ENCODE measurements around the gene KRTAP10-6. TPM values are rescaled to one million over a fixed set of nuclear protein-coding genes. Genes with fewer than 3 reads are reported as not detected.
"Not testable (repeated sequence)": the region's sequence is repeated elsewhere in the genome, so short reads cannot be mapped to it uniquely, and the experiment has no call there.

Gene KRTAP10-6, protein sequence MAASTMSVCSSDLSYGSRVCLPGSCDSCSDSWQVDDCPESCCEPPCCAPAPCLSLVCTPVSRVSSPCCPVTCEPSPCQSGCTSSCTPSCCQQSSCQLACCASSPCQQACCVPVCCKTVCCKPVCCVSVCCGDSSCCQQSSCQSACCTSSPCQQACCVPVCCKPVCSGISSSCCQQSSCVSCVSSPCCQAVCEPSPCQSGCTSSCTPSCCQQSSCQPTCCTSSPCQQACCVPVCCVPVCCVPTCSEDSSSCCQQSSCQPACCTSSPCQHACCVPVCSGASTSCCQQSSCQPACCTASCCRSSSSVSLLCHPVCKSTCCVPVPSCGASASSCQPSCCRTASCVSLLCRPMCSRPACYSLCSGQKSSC
- not detected for total RNA-seq (2021; fragmentation: NEBNext Ultra II Directional; extraction: Animal tissue kit (Norgen Biotek cat#: 25700))
- long read RNA-seq: 0 reads

DNA sequence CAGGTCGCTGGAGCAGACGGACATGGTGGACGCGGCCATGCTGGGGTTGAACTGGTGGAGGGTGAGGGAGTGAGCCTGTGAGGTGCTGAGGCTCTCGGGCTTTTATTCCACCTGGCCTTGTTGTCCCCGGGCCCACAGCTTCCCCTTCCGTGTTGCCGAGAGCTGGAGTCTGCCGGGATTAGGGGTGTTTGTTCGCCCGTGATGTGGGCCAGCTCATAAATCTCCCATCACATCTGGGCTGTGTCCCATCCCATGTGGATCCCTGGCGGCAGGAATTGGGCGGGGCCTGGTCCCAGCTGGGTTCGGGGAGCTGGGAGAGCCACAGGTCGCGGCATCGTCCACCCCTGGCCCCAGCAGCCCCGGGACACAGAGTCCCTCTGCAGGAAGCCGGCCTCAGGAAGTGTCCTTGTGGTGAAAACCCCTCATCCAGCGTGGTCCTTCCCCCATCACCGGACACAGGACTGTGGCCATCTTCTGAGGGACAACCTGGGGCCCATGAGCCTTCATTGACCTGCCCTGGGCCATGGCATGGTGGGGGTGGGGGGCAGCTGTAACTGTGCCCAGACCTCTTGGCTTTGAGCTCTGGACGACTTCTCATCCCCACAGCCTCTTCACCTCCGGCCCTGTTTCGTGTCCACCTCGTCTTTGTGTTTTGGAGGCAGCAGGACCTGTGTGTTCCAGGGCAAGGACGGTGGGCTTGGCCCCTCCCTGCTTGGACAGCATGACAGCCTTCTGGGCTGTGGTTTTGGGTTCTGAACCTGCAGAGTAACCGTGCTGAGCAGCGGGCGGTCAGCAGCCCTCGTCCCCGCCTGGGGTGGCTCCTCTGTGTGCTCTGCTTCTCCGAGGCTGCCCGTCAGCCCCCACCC lies at the start of gene KRTAP10-6:
Gene KRTAP10-6, minus strand, starts transcription at position 60 of the 866 bp plus-strand sequence. Its CDS starts 21 bp downstream, at position 39.
- H3K27ac Mint-ChIP-seq: no peak within 1 kb of the TSS
- no peak for DNase-seq
- TF ChIP-seq, protein P1, sequence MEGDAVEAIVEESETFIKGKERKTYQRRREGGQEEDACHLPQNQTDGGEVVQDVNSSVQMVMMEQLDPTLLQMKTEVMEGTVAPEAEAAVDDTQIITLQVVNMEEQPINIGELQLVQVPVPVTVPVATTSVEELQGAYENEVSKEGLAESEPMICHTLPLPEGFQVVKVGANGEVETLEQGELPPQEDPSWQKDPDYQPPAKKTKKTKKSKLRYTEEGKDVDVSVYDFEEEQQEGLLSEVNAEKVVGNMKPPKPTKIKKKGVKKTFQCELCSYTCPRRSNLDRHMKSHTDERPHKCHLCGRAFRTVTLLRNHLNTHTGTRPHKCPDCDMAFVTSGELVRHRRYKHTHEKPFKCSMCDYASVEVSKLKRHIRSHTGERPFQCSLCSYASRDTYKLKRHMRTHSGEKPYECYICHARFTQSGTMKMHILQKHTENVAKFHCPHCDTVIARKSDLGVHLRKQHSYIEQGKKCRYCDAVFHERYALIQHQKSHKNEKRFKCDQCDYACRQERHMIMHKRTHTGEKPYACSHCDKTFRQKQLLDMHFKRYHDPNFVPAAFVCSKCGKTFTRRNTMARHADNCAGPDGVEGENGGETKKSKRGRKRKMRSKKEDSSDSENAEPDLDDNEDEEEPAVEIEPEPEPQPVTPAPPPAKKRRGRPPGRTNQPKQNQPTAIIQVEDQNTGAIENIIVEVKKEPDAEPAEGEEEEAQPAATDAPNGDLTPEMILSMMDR (IDR thresholded peaks at IDR 0.05): no peak
- H3K4me3 Mint-ChIP-seq: no peak within 1 kb of the TSS
- no peaks in the 10 kb centered on the region for H3K36me3 Mint-ChIP-seq (ENCODE audit: low read depth)
- peaks cover 5% of the 10 kb centered on the region; the same call in 1 of the 2 replicates for H3K9me3 Mint-ChIP-seq
- H3K27me3 Mint-ChIP-seq (ENCODE audit: insufficient read depth): peaks cover 8% of the 10 kb centered on the region
- H3K4me1 Mint-ChIP-seq (ENCODE audit: low read depth): peaks cover 9% of the 10 kb centered on the region; the same call in 1 of the 2 replicates

DNA sequence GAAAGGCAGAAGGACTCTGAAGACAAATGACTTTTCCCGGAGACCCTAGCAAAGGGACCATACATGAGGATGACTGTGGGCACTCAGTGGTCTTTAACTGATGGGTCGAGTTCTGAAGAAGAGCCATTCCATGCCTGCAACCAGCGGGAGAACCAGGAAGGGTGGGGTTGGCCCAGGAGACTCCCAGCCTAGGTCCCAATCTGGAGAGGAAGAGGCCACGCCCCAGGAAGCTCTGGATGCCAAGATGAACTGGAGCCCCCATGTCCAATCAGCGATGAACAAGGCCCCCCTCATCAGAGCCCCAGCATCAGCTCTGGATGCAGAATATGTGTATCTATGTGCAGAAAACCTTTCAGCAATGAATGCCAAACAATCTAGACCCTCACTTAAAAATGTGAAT lies 48.5 kb upstream of the KRTAP10-6 start:
- H3K27me3 Mint-ChIP-seq (ENCODE audit: insufficient read depth): peaks cover 8% of the 10 kb centered on the region
- DNase-seq: no peak

DNA sequence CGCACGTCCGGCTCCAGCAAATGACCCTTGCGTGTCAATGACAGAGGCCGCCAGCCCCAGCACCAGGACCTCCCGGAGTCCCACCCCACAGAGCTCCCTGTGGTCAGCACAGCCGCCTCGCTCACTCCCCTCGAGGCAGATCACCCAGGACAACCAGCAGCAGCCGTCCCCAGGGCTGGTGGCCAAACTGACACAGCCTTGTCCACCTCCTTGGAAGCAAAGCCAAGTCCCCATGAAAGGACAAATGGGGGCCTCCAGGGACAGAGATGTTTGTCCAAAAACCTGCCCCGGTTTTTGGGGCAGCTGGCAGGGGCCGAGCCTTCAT lies 47.0 kb upstream of the KRTAP10-6 start:
- Mint-ChIP-seq H3K27me3 (ENCODE audit: insufficient read depth) (peaks cover 8% of the 10 kb centered on the region), H3K9me3 (peaks cover 39% of the 10 kb centered on the region), H3K4me3 (no peak overlapping the region), H3K4me1 (ENCODE audit: low read depth) (no peaks in the 10 kb centered on the region), H3K27ac (no peak overlapping the region), H3K36me3 (ENCODE audit: low read depth) (peaks cover 13% of the 10 kb centered on the region; the same call in 1 of the 2 replicates)
- DNase-seq: no peak
- TF ChIP-seq, protein P1 (IDR thresholded peaks at IDR 0.05): no peak

More for the DNA sequence above, 48.5 kb upstream of the KRTAP10-6 start:
- TF ChIP-seq, protein P1 (IDR thresholded peaks at IDR 0.05): no peak
- Mint-ChIP-seq H3K9me3 (peaks cover 54% of the 10 kb centered on the region), H3K27ac (no peak overlapping the region), H3K36me3 (ENCODE audit: low read depth) (peaks cover 22% of the 10 kb centered on the region), H3K4me3 (no peak overlapping the region), H3K4me1 (ENCODE audit: low read depth) (no peaks in the 10 kb centered on the region)

GRCh38 chr21:44638506-44639330 lies 46.4 kb upstream of the KRTAP10-6 start:
- H3K36me3 Mint-ChIP-seq (ENCODE audit: low read depth); DNase-seq; H3K27ac Mint-ChIP-seq; H3K4me1 Mint-ChIP-seq (ENCODE audit: low read depth); H3K4me3 Mint-ChIP-seq; H3K27me3 Mint-ChIP-seq (ENCODE audit: insufficient read depth): not testable (repeated sequence)
- H3K9me3 Mint-ChIP-seq: peaks cover 34% of the 10 kb centered on the region

GRCh38 chr21:44637851-44638348 lies 45.6 kb upstream of the KRTAP10-6 start:
- H3K9me3 Mint-ChIP-seq: peaks cover 25% of the 10 kb centered on the region; the same call in 1 of the 2 replicates
- DNase-seq; H3K4me1 Mint-ChIP-seq (ENCODE audit: low read depth); H3K36me3 Mint-ChIP-seq (ENCODE audit: low read depth); H3K27me3 Mint-ChIP-seq (ENCODE audit: insufficient read depth); H3K4me3 Mint-ChIP-seq; H3K27ac Mint-ChIP-seq: not testable (repeated sequence)
